OCI-LY7 (cell line): Measurements from ENCODE around the gene CTNNBL1. TPM values are rescaled to one million over a fixed set of nuclear protein-coding genes. Genes with fewer than 3 reads are reported as not detected.

Experiments
- BruUV-seq: library from RNA; stranded (reverse); fragments of 400-500 nt; replicated peaks from 2 replicates; lab custom pipeline; 2021; lab: Mats Ljungman, UMichigan
- CTCF ChIA-PET: fragments of 300-600 bp; sonication (Branson Sonifier 250); formaldehyde crosslinking; loops from one replicate; lab custom pipeline; 2022; ENCODE audit warnings: antibody characterized with exemption; ENCODE audit not compliant: unreplicated experiment; lab: Charles Lee
- POLR2A ChIA-PET: fragments of 300-600 bp; sonication (Branson Sonifier 250); formaldehyde crosslinking; loops from one replicate; lab custom pipeline; 2022; ENCODE audit warnings: antibody characterized with exemption; lab: Charles Lee
- DNase-seq: peaks from one replicate; pipeline ENCODE4 v3.0.0-alpha.2; 2015; ENCODE audit warnings: low spot score
- H2AFZ ChIP-seq: fragments of 200-600 bp; sonication (generic), shearing (Covaris generic); 2 replicates; pipeline ENCODE4 v1.6.1; 2014; ENCODE audit warnings: mild to moderate bottlenecking, antibody characterized with exemption, low read length, moderate library complexity
- H3K27ac ChIP-seq: fragments of 200-600 bp; sonication (generic); 2 replicates; pipeline ENCODE4 v1.5.1; 2014; ENCODE audit warnings: mixed run types, low read depth, mild to moderate bottlenecking, moderate library complexity, low read length, inconsistent platforms; ENCODE audit not compliant: poor library complexity, severe bottlenecking
- H3K36me3 ChIP-seq: fragments of 200-600 bp; sonication (generic); 2 replicates; pipeline ENCODE4 v1.6.1; 2014; ENCODE audit warnings: mild to moderate bottlenecking, antibody characterized with exemption, low read length, moderate library complexity, mixed read lengths; ENCODE audit not compliant: insufficient read depth
- H3K4me1 ChIP-seq: fragments of 200-600 bp; sonication (generic); 2 replicates; pipeline ENCODE4 v1.5.1; 2014; ENCODE audit warnings: mild to moderate bottlenecking, low read length; ENCODE audit not compliant: insufficient read depth, poor library complexity, severe bottlenecking
- H3K4me2 ChIP-seq: fragments of 200-600 bp; sonication (generic); 2 replicates; pipeline ENCODE4 v1.6.1; 2014; ENCODE audit warnings: mild to moderate bottlenecking, low read length
- H3K4me3 ChIP-seq: fragments of 200-600 bp; sonication (generic); 2 replicates; pipeline ENCODE4 v1.5.1; 2014; ENCODE audit warnings: mild to moderate bottlenecking, low read depth, low read length; ENCODE audit not compliant: poor library complexity, severe bottlenecking
- H3K79me2 ChIP-seq: fragments of 200-600 bp; sonication (generic); 2 replicates; pipeline ENCODE4 v1.6.1; 2016; ENCODE audit warnings: low read depth, mild to moderate bottlenecking, low read length, moderate library complexity, mixed read lengths; ENCODE audit not compliant: insufficient read depth
- H3K9me2 ChIP-seq: fragments of 200-600 bp; sonication (generic); 2 replicates; pipeline ENCODE4 v1.6.1; 2016; ENCODE audit warnings: mild to moderate bottlenecking, low read length, mixed read lengths; ENCODE audit not compliant: insufficient read depth
- H3K9me3 ChIP-seq: fragments of 200-600 bp; sonication (generic); 2 replicates; pipeline ENCODE4 v1.6.1; 2014; ENCODE audit warnings: mild to moderate bottlenecking, mixed run types, low read length, mixed read lengths
- H4K20me1 ChIP-seq: fragments of 200-600 bp; sonication (generic); 2 replicates; pipeline ENCODE4 v1.6.1; 2014; ENCODE audit warnings: mild to moderate bottlenecking, antibody characterized with exemption, low read length, moderate library complexity, mixed read lengths; ENCODE audit not compliant: insufficient read depth
- CTCF ChIP-seq: fragments of 200-600 bp; sonication (generic); conservative IDR thresholded peaks from 2 replicates; pipeline ENCODE4 v1.5.1; 2014; ENCODE audit warnings: mild to moderate bottlenecking, antibody characterized with exemption, low read length, moderate library complexity, mixed read lengths
- EZH2phosphoT487 ChIP-seq: fragments of 200-600 bp; sonication (generic); IDR thresholded peaks from 2 replicates; pipeline ENCODE4 v1.6.1; 2018; ENCODE audit warnings: low read depth, borderline replicate concordance, mild to moderate bottlenecking, mixed run types, antibody characterized with exemption, low read length, moderate library complexity, mixed read lengths
- intact Hi-C: fragments of 100-400 bp; cut with micrococcal nuclease; formaldehyde crosslinking; loops from one replicate; pipeline ENCODE4 v1.10.0; 2022; ENCODE audit not compliant: unreplicated experiment
- total RNA-seq, 2 experiments: library from RNA; depleted of rRNA in 1 of 2; stranded (reverse); fragments of >200 nt in 1 of 2; shearing (Covaris generic) in 1 of 2; gene quantifications; 2 replicates each; pipeline ENCODE4 v1.2.3, GENCODE V29; 2014 to 2022

Gene CTNNBL1
- total RNA-seq, 2 experiments from 2014 or later = 38.0 to 90.0 TPM

DNA sequence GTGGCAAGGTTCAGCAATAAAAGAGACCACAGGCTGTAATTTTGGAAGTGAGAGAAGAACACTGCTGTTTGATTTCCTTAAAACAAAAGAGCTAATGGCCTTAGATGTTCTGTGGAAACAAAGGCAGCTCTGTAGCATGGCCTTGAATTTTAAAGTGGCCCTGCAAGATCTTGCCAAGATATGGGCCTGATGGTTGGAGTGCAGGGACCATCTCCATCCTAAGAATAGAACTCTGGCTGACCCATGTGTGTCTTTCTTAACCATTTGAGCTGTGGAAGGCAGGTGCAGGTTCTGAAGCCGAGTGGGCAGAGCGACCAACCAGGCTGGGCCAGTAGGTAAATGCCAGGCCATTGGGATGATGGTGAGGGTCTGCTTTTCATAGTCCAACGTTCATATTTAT lies 135.3 kb downstream of the CTNNBL1 start:
- no TSS peak for BruUV-seq
- Histone ChIP-seq H3K9me2 (no peaks in the 10 kb centered on the region), H2AFZ (no peak overlapping the region), H3K27ac (no peak overlapping the region), H3K4me2 (no peak overlapping the region), H3K79me2 (no peaks in the 10 kb centered on the region), H3K36me3 (no peaks in the 10 kb centered on the region), H3K9me3 (no peaks in the 10 kb centered on the region), H4K20me1 (no peaks in the 10 kb centered on the region), H3K4me3 (no peak overlapping the region), H3K4me1 (no peaks in the 10 kb centered on the region)
- intact Hi-C loops = no loop called here
- ChIA-PET CTCF (no interaction called here), POLR2A (interaction anchor here (1.2 kb wide), 1 partner anchor 13 kb away, joined by 5 read pairs; no protein-coding TSS in a partner anchor)
- no peak for DNase-seq
- TF ChIP-seq EZH2phosphoT487 = no peak
- no peak for TF ChIP-seq CTCF

- POLR2A ChIA-PET = no interaction called here
- BruUV-seq = no TSS peak
- no peak overlapping the region for H3K4me2 ChIP-seq
These were observed 139.5 kb downstream of the CTNNBL1 start for GRCh38 chr20:37833221-37833896.

More at GRCh38 chr20:37833221-37833896, 139.5 kb downstream of the CTNNBL1 start:
- no peaks in the 10 kb centered on the region for H3K9me2 ChIP-seq
- no peak overlapping the region for H2AFZ ChIP-seq
- no peaks in the 10 kb centered on the region for H3K36me3 ChIP-seq
- no peak overlapping the region for H3K27ac ChIP-seq
- H3K79me2 ChIP-seq = no peaks in the 10 kb centered on the region
- H3K4me1 ChIP-seq = no peaks in the 10 kb centered on the region
- CTCF ChIA-PET = no interaction called here
- H3K4me3 ChIP-seq = no peak overlapping the region
- intact Hi-C loops = no loop called here
- H3K9me3 ChIP-seq = no peaks in the 10 kb centered on the region
- TF ChIP-seq EZH2phosphoT487 (no peak), CTCF (no peak)
- DNase-seq = no peak
- no peaks in the 10 kb centered on the region for H4K20me1 ChIP-seq
